GM12892 (cell line): Measurements from ENCODE around the gene DOCK10.
"Not testable (repeated sequence)": the region's sequence is repeated elsewhere in the genome, so short reads cannot be mapped to it uniquely, and the experiment has no call there.

Experiments
- DNase-seq: peaks from one replicate; pipeline ENCODE4 v3.0.0; 2011; ENCODE audit not compliant: insufficient read length
- FAIRE-seq: peaks from 2 replicates; lab custom pipeline; 2011; peaks lifted over from hg19 to GRCh38; lab: Jason Lieb, UNC
- POLR2A ChIP-seq: IDR thresholded peaks from 2 replicates; pipeline ENCODE4 v1.6.1; 2011; ENCODE audit warnings: low read depth, low read length, control low read depth
- POLR2AphosphoS5 ChIP-seq: IDR thresholded peaks from 2 replicates; pipeline ENCODE4 v1.6.1; 2011; ENCODE audit warnings: low read depth, low read length, control low read depth
- TAF1 ChIP-seq: IDR thresholded peaks from 2 replicates; pipeline ENCODE4 v1.6.1; 2011; ENCODE audit warnings: low read depth, mild to moderate bottlenecking, control low read depth, low read length, borderline replicate concordance

DOCK10 gene

DNA sequence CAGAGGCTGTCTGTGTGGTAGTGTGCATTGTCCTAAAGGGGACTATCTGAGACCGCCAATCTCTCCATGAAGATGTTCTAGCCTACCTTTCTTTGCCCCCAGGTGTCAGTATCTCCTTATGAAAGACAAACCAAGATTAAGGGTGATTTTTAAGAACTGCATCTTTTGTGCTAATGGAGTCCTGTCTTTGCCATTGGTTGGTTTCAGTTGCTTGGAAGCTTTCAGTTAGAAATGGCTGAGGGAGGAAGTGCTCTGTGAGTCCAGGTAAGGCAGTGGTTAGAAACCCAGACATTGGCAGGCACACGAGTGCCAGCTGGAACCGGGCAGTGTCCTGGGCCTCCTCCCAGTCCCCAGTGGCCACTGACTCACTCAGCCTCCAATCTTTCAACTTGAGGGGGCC, 111.3 kb downstream of the DOCK10 start:
- no peak for FAIRE-seq
- TF ChIP-seq POLR2A (no peak), TAF1 (no peak), POLR2AphosphoS5 (no peak)
- DNase-seq: no peak

GRCh38 chr2:224930124-224930523, 112.1 kb downstream of the DOCK10 start:
- no peak for DNase-seq
- TF ChIP-seq POLR2A (no peak), TAF1 (no peak), POLR2AphosphoS5 (no peak)
- FAIRE-seq: no peak

DNA sequence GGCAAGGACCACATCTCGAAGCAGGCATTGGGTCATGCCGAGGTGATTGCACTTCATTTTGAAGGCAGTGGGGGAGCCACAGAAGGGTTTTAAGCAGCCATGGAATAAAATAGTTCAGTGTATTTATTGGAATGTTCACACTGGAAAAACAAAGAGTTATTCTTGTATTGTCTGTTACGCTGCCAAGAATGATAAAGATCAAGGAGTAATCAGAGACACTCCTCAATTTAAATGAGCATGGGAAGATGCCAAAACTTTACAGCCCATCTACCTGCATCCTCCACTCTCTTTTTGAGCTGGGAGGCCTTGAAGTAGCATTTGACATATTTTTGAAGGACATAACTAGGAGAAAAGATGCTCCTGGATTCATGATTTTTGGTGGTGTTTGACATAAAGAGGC, 112.8 kb downstream of the DOCK10 start:
- FAIRE-seq (no peak), DNase-seq (no peak)
- no peak for TF ChIP-seq POLR2A
- no peak for TF ChIP-seq TAF1
- no peak for TF ChIP-seq POLR2AphosphoS5

DNA sequence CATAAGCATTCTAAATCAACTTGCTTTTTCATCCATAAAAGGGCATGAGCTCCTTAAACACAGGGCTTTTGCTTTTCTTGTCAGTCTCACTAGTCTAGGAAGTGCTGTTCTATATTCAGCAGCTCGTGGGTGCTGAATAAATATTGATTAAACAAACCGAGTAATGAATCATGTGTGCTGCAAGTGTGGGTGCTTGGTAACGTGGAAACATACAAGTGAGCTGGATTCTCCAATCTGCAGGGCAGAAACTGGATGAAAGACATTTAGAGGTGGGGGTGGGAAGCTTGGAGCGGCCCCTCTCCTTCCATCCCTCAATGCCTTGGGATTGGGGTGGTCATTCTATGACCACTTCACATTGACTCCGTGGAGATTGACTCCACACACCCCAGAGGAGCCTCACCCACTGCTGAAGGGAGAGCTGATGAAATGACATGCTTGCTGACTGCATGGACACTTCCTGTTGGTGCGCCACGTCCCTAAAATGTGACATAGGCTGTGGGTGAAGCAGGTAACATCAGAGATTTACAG, 114.6 kb downstream of the DOCK10 start:
- FAIRE-seq: no peak
- no peak for DNase-seq

DNA sequence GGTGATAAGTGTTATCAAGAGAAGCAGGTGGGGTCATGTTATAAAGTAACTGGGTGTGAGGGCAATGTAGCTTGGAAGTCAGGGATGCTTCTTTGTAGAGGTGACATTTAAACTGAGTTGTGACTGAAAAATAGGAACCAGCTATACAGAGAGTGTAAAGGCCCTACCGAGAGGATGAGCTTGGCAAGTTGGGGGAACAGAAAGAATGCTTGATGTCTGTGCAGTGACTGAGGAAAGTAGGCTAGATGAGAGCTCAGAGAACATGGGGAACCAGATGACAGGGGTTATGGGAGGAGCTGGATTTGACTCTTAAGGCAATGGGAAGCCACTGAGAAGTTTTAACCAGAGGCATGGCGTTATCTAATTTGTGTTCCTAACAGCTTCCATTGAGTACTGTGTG, 115.3 kb downstream of the DOCK10 start:
- DNase-seq (no peak), FAIRE-seq (peak; percentile 70)
- TF ChIP-seq POLR2AphosphoS5: no peak
- TF ChIP-seq TAF1: no peak
- no peak for TF ChIP-seq POLR2A

More for the DNA sequence above, 114.6 kb downstream of the DOCK10 start:
- TF ChIP-seq TAF1 (no peak), POLR2A (no peak), POLR2AphosphoS5 (no peak)

DNA sequence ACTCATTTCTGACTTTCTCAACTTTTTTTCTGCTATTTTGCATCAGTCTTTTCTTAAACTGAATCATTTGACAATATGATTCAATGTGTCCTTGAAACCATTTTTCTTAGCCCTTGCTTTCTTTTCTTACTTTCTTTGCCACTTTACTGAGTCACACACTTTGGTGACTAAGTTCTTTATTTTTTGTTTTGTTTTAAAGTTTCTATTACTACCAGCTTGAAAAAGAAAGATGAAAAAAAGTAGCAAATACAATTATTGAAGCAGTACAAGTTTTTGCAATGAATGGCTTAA, 116.5 kb downstream of the DOCK10 start:
- FAIRE-seq (no peak), DNase-seq (no peak)
- TF ChIP-seq TAF1: no peak

GRCh38 chr2:224925061-224925809, 117.0 kb downstream of the DOCK10 start:
- FAIRE-seq (no peak), DNase-seq (no peak)
- no peak for TF ChIP-seq POLR2A
- TF ChIP-seq POLR2AphosphoS5: no peak
- TF ChIP-seq TAF1: no peak

DNA sequence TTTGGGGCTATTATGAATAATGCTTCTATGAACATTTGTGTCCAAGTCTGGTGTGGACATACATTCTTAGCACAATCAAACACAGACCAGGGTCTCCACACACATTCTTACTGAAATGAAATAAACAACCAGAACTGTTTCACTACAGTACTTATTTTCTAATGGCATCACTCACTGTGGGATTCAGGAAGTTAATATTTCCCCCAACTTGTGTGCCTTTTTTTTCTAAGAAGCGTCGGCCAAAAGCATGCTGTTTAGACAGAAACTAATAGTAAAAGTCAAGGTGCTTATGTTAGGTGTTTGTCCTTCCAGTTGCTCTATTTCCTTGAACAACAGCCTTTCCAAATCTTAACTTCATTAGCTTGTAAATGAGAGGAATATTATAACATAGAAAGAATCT, 117.6 kb downstream of the DOCK10 start:
- TF ChIP-seq TAF1 (no peak), POLR2A (no peak), POLR2AphosphoS5 (no peak)
- peak; percentile 60 for FAIRE-seq
- DNase-seq: no peak

- TF ChIP-seq TAF1 (no peak), POLR2A (no peak), POLR2AphosphoS5 (no peak)
- peak; percentile 27 for DNase-seq
- no peak for FAIRE-seq
These were observed 120.0 kb downstream of the DOCK10 start for GRCh38 chr2:224922142-224922727.

DNA sequence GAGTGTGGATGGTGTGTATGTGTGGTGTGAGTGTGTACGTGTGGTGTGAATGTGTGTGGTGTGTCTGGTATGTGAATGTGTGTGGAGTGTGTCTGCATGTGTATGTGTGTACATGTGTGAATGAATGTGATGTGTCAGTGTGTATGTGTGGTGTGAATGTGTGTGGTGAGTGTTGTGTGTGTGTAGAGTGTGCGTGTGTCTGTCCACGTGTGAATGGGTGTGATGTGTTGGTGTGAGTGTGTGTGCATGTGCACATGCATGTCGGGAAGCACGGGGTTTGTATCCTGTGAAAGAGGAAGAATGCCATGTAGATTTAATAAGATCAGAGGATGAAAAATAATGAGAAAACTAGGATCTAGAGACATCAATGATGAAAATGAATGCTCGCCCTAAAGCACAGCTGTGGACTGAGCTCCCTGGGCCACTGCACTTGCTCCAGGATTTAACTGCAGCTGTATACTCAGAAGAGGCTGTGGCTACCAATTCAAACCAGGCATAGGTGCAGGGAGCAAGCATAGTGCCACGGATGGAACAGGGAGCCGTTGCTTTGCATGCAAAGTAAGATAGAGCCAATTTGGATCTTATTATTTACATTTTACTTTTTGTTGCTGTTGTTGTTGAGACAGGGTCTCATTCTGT, 122.7 kb downstream of the DOCK10 start:
- no peak for TF ChIP-seq POLR2A
- no peak for TF ChIP-seq POLR2AphosphoS5
- TF ChIP-seq TAF1: no peak
- FAIRE-seq (no peak), DNase-seq (no peak)

DNA sequence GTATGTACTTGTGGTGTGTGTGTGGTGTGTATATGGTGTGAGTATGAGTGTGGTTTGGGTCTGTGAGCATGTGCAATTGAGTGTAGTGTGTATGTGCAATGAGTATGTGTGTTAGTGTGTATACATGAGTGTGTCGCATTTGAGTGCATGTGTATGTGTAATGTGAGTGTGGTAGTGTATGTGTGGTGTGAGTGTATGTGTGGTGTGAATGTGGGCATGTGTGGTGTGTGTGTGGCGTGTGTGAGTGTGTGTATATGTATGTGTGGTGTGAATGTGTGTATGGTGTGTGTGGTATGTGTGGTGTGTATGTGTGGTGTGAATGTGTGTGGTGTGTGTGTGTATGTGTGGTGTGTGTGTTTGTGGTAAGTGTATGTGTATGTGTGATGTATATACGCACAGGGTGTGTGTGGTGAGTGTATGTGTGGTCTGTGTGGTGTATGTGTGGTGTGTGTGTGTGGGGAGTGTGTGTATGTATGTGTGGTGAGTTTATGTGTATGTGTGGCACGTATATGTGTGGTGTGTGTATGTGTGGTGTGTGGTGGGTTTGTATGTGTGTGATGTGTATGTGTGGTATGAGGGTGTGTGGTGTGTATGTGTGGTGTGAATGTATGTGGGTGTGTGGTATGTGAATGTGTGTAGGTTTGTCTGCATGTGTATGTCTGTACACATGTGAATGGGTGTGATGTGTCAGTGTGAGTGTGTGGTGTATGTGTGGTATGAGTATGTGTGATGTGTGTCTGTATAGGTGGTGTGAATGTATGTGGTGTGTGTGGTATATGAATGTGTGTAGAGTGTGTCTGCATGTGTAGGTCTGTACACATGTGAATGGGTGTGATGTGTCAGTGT, 123.4 kb downstream of the DOCK10 start:
- no peak for TF ChIP-seq TAF1
- TF ChIP-seq POLR2AphosphoS5: no peak
- TF ChIP-seq POLR2A: no peak
- no peak for DNase-seq
- FAIRE-seq: peak; percentile 83

- not testable (repeated sequence) for FAIRE-seq, DNase-seq
These were observed 125.0 kb downstream of the DOCK10 start for GRCh38 chr2:224917246-224917645.
